OCI-LY1 (cell line): ENCODE measurements around the gene TMEM239.

Experiments
- CTCF ChIP-seq: fragments of 200-600 bp; sonication (generic), shearing (Covaris generic); IDR thresholded peaks from 2 replicates; pipeline ENCODE4 v1.5.1; 2017; ENCODE audit warnings: mild to moderate bottlenecking, antibody characterized with exemption, low read length, moderate library complexity, mixed read lengths
- EZH2 ChIP-seq: fragments of 200-600 bp; sonication (generic), shearing (Covaris generic); IDR thresholded peaks from 2 replicates; pipeline ENCODE4 v1.8.0; 2017; ENCODE audit warnings: borderline replicate concordance, mixed run types, mild to moderate bottlenecking, antibody characterized with exemption, low read length, moderate library complexity, mixed read lengths

- TF ChIP-seq CTCF (no peak), EZH2 (no peak)
These were observed 42.4 kb downstream of the TMEM239 start for GRCh38 chr20:2858591-2858990.
